Panc1 (cell line): Measurements from ENCODE around the gene DPYSL5.

Experiments
- POLR2AphosphoS5 ChIP-seq: IDR thresholded peaks from 2 replicates; pipeline ENCODE4 v1.6.1; 2012; ENCODE audit warnings: mild to moderate bottlenecking, low read depth, low read length, moderate library complexity
- REST ChIP-seq, 2 experiments: IDR thresholded peaks; 2 replicates each; pipeline ENCODE4 v1.6.1; 2011 to 2012; ENCODE audit warnings: low read depth in 2 of 2, control low read depth in 1 of 2, low read length in 1 of 2, mild to moderate bottlenecking in 1 of 2, moderate library complexity in 1 of 2; ENCODE audit not compliant: insufficient read depth in 1 of 2
- SIN3A ChIP-seq: IDR thresholded peaks from 2 replicates; pipeline ENCODE4 v1.6.1; 2012; ENCODE audit warnings: low read depth, mild to moderate bottlenecking, low read length, moderate library complexity, borderline replicate concordance; ENCODE audit not compliant: insufficient read depth
- TCF7L2 ChIP-seq: IDR thresholded peaks from 2 replicates; pipeline ENCODE4 v1.6.1; 2011; ENCODE audit warnings: mild to moderate bottlenecking, low read depth, low read length, inconsistent platforms
- TF ChIP-seq, protein P1 (sequence below): fragments of 450-650 bp; IDR thresholded peaks from 2 replicates; pipeline ENCODE4 v1.5.1; 2017; ENCODE audit warnings: mild to moderate bottlenecking

DNA sequence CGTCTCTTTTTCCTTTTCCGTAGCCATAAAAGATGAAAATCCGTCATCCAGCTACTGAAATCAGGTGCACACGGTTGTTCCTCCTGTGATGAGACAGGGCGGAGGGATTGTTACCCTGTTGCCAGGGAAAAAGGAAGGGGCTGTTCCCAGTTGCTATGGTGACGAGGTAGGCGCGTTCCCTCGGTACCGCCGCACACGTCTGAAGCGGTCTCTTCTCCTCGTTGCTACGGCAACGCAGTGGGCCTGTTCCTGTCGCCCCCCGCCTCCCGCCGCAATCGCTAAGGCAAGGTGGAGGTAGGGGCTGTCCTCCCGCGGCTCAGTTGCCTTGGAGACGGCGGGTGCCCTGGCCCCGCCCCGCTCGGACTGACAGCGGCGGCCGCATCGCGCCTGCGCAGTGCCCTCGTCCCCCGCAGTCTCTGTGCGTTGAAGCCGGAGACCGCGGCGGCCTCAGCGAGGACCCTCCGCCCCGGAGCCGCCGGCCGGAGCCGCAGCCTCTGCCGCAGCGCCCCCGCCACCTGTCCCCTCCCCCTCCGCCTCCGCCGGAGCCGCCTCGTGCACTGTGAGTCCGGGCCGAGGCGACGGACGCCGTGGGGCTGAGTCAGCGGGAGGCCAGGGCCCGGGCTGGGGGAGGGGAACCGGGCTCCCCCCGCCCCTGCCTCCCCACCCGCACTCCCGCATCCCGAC is 122.5 kb downstream of the DPYSL5 start, which contains the start of gene MAPRE3:
- TF ChIP-seq, protein P1, sequence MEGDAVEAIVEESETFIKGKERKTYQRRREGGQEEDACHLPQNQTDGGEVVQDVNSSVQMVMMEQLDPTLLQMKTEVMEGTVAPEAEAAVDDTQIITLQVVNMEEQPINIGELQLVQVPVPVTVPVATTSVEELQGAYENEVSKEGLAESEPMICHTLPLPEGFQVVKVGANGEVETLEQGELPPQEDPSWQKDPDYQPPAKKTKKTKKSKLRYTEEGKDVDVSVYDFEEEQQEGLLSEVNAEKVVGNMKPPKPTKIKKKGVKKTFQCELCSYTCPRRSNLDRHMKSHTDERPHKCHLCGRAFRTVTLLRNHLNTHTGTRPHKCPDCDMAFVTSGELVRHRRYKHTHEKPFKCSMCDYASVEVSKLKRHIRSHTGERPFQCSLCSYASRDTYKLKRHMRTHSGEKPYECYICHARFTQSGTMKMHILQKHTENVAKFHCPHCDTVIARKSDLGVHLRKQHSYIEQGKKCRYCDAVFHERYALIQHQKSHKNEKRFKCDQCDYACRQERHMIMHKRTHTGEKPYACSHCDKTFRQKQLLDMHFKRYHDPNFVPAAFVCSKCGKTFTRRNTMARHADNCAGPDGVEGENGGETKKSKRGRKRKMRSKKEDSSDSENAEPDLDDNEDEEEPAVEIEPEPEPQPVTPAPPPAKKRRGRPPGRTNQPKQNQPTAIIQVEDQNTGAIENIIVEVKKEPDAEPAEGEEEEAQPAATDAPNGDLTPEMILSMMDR, result no peak
- TF ChIP-seq SIN3A (peak; percentile 55; the same call in 1 of the 2 replicates), REST (IDR thresholded peaks at IDR 0.05; ENCODE audit: insufficient read depth in 1 of 2, low read depth in 2 of 2, low read length in 1 of 2) (no peak), POLR2AphosphoS5 (no peak), TCF7L2 (no peak)
